ENCODE results near the gene ATP1B2. TPM values are rescaled to one million over a fixed set of nuclear protein-coding genes. Genes with fewer than 3 reads are reported as not detected.

Gene ATP1B2
- total RNA-seq, 1 experiment from 2014 or later, result not detected

- DNase-seq (ENCODE audit: low read depth, low spot score) (no peak), ATAC-seq (no peak)
- Histone ChIP-seq H2AFZ (ENCODE audit: low read depth, low read length, poor library complexity, severe bottlenecking) (no peak overlapping the region), H4K20me1 (ENCODE audit: insufficient read depth) (0 out of 2 replicates have a peak, but pooled peaks cover 3% of the 10 kb centered on the region), H3K27me3 (ENCODE audit: insufficient read depth, low read length) (no peaks in the 10 kb centered on the region), H3K79me2 (ENCODE audit: insufficient read depth, low read length) (peaks cover 68% of the 10 kb centered on the region), H3K4me3 (replicated peaks in 1 of 2; ENCODE audit: low read depth in 1 of 2, low read length in 2 of 2) (no peak overlapping the region), H3K4me1 (ENCODE audit: control insufficient read depth in 1 of 2, insufficient read depth in 2 of 2, low read length in 2 of 2) (peaks cover 12 to 22% of the 10 kb centered on the region in 2 experiments), H3K36me3 (ENCODE audit: control insufficient read depth in 1 of 2, insufficient read depth in 2 of 2, low read length in 2 of 2) (peaks cover 7 to 17% of the 10 kb centered on the region in 2 experiments), H3K4me2 (ENCODE audit: low read length) (no peak overlapping the region), H3K27ac (ENCODE audit: low read depth, low read length) (no peak overlapping the region), H3K9me2 (ENCODE audit: insufficient read depth) (no peaks in the 10 kb centered on the region), H3K9me3 (ENCODE audit: control insufficient read depth in 1 of 2, insufficient read depth in 1 of 2, low read depth in 1 of 2, low read length in 2 of 2) (no peaks in the 10 kb centered on the region), H3K9ac (ENCODE audit: low read length) (no peak overlapping the region)
- POLR2A ChIA-PET, result interaction anchor here (0.9 kb wide), 1 partner anchor 29 kb away, joined by 6 read pairs; the partner anchor contains the start of gene MPDU1
- CTCF ChIA-PET, result no interaction called here
- intact Hi-C loops (cut with micrococcal nuclease), result no loop called here
- RAD21 ChIA-PET (ENCODE audit: low non-redundant PET in 1 of 2, low total read pairs in 2 of 2, uncharacterized antibody in 2 of 2, unreplicated experiment in 2 of 2), result no interaction called here
- TF ChIP-seq SRF (IDR thresholded peaks at IDR 0.05; ENCODE audit: low read depth), result no peak
- TF ChIP-seq MAX (IDR thresholded peaks at IDR 0.05), result no peak
- no peak for TF ChIP-seq YY1 (IDR thresholded peaks at IDR 0.05; ENCODE audit: extremely low read depth, insufficient replicate concordance, low read depth, low read length)
- no peak for TF ChIP-seq TCF7L2 (IDR thresholded peaks at IDR 0.05; ENCODE audit: borderline replicate concordance, extremely low read depth, insufficient read depth, insufficient read length)
- no peak for TF ChIP-seq RAD21 (IDR thresholded peaks at IDR 0.05; ENCODE audit: low read depth)
- no peak for TF ChIP-seq POLR2AphosphoS5 (IDR thresholded peaks at IDR 0.05; ENCODE audit: low read depth, low read length)
- no peak for TF ChIP-seq EZH2phosphoT487 (IDR thresholded peaks at IDR 0.05; ENCODE audit: borderline replicate concordance)
- TF ChIP-seq, protein P1, sequence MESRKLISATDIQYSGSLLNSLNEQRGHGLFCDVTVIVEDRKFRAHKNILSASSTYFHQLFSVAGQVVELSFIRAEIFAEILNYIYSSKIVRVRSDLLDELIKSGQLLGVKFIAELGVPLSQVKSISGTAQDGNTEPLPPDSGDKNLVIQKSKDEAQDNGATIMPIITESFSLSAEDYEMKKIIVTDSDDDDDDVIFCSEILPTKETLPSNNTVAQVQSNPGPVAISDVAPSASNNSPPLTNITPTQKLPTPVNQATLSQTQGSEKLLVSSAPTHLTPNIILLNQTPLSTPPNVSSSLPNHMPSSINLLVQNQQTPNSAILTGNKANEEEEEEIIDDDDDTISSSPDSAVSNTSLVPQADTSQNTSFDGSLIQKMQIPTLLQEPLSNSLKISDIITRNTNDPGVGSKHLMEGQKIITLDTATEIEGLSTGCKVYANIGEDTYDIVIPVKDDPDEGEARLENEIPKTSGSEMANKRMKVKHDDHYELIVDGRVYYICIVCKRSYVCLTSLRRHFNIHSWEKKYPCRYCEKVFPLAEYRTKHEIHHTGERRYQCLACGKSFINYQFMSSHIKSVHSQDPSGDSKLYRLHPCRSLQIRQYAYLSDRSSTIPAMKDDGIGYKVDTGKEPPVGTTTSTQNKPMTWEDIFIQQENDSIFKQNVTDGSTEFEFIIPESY (IDR thresholded peaks at IDR 0.05; ENCODE audit: extremely low read depth, insufficient replicate concordance, low read length), result no peak
- no peak for TF ChIP-seq FOSL1 (IDR thresholded peaks at IDR 0.05; ENCODE audit: low read depth)
- TF ChIP-seq, protein P2, sequence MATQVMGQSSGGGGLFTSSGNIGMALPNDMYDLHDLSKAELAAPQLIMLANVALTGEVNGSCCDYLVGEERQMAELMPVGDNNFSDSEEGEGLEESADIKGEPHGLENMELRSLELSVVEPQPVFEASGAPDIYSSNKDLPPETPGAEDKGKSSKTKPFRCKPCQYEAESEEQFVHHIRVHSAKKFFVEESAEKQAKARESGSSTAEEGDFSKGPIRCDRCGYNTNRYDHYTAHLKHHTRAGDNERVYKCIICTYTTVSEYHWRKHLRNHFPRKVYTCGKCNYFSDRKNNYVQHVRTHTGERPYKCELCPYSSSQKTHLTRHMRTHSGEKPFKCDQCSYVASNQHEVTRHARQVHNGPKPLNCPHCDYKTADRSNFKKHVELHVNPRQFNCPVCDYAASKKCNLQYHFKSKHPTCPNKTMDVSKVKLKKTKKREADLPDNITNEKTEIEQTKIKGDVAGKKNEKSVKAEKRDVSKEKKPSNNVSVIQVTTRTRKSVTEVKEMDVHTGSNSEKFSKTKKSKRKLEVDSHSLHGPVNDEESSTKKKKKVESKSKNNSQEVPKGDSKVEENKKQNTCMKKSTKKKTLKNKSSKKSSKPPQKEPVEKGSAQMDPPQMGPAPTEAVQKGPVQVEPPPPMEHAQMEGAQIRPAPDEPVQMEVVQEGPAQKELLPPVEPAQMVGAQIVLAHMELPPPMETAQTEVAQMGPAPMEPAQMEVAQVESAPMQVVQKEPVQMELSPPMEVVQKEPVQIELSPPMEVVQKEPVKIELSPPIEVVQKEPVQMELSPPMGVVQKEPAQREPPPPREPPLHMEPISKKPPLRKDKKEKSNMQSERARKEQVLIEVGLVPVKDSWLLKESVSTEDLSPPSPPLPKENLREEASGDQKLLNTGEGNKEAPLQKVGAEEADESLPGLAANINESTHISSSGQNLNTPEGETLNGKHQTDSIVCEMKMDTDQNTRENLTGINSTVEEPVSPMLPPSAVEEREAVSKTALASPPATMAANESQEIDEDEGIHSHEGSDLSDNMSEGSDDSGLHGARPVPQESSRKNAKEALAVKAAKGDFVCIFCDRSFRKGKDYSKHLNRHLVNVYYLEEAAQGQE (IDR thresholded peaks at IDR 0.05; ENCODE audit: low read depth), result no peak
- TF ChIP-seq POLR2A (IDR thresholded peaks at IDR 0.05; ENCODE audit: borderline replicate concordance, extremely low read depth, insufficient read depth, insufficient read length), result no peak
- no peak for TF ChIP-seq JUND (IDR thresholded peaks at IDR 0.05)
- no peak for TF ChIP-seq CBX3 (IDR thresholded peaks at IDR 0.05; ENCODE audit: low read depth)
- TF ChIP-seq, protein P3, sequence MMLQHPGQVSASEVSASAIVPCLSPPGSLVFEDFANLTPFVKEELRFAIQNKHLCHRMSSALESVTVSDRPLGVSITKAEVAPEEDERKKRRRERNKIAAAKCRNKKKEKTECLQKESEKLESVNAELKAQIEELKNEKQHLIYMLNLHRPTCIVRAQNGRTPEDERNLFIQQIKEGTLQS (IDR thresholded peaks at IDR 0.05), result no peak
- no peak for TF ChIP-seq EGR1 (IDR thresholded peaks at IDR 0.05; ENCODE audit: low read depth)
- no peak for TF ChIP-seq ZFX (IDR thresholded peaks at IDR 0.05)
- no TSS peak for BruUV-seq (replicated peaks)
Observed at GRCh38 chr17:7612294-7612640, 38.5 kb upstream of the ATP1B2 start.

All from HCT116 (cell line).